ENCODE results near the gene COPA.

- TF ChIP-seq, protein P1, sequence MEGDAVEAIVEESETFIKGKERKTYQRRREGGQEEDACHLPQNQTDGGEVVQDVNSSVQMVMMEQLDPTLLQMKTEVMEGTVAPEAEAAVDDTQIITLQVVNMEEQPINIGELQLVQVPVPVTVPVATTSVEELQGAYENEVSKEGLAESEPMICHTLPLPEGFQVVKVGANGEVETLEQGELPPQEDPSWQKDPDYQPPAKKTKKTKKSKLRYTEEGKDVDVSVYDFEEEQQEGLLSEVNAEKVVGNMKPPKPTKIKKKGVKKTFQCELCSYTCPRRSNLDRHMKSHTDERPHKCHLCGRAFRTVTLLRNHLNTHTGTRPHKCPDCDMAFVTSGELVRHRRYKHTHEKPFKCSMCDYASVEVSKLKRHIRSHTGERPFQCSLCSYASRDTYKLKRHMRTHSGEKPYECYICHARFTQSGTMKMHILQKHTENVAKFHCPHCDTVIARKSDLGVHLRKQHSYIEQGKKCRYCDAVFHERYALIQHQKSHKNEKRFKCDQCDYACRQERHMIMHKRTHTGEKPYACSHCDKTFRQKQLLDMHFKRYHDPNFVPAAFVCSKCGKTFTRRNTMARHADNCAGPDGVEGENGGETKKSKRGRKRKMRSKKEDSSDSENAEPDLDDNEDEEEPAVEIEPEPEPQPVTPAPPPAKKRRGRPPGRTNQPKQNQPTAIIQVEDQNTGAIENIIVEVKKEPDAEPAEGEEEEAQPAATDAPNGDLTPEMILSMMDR (IDR thresholded peaks at IDR 0.05; ENCODE audit: insufficient read depth, low read length, poor library complexity, severe bottlenecking), result no peak
- TF ChIP-seq EZH2phosphoT487 (conservative IDR thresholded peaks at IDR 0.05; ENCODE audit: low read length), result no peak
These were observed 103.3 kb downstream of the COPA start for GRCh38 chr1:160239582-160240299.
